BLaER1 treated with 17β-estradiol and CSF1 and Interleukin-3, amounts not matched to agents 10 nM and 100 nM (cell line): ENCODE data around the gene RBM45.

Experiments
- H3K27ac ChIP-seq, 11 experiments: shearing (Covaris generic); formaldehyde crosslinking; 2 replicates each; pipeline ENCODE4 v1.8.1; 2022
- H3K27me3 ChIP-seq, 11 experiments: shearing (Covaris generic); formaldehyde crosslinking; 2 replicates each; pipeline ENCODE4 v1.8.1; 2022
- H3K36me3 ChIP-seq, 11 experiments: shearing (Covaris generic); formaldehyde crosslinking; 2 replicates each; pipeline ENCODE4 v1.8.1; 2022
- H3K4me1 ChIP-seq, 10 experiments: shearing (Covaris generic); formaldehyde crosslinking; 2 replicates each; pipeline ENCODE4 v1.8.1; 2022
- H3K4me2 ChIP-seq, 11 experiments: shearing (Covaris generic); formaldehyde crosslinking; 2 replicates each; pipeline ENCODE4 v1.8.1; 2022
- H3K4me3 ChIP-seq, 10 experiments: shearing (Covaris generic); formaldehyde crosslinking; 2 replicates each; pipeline ENCODE4 v1.8.1; 2022
- H3K9ac ChIP-seq, 11 experiments: shearing (Covaris generic); formaldehyde crosslinking; 2 replicates each; pipeline ENCODE4 v1.8.1; 2022
- H3K9me3 ChIP-seq, 11 experiments: shearing (Covaris generic); formaldehyde crosslinking; replicated peaks in 1 of 11; 2 replicates each; pipeline ENCODE4 v1.8.1; 2022
- H4K20me1 ChIP-seq, 11 experiments: shearing (Covaris generic); formaldehyde crosslinking; 2 replicates each; pipeline ENCODE4 v1.8.1; 2022
- Cebpa-rat ChIP-seq, 11 experiments: shearing (Covaris generic); IDR thresholded peaks; 2 replicates each; pipeline ENCODE4 v1.8.1; 2022

RBM45 gene

GRCh38 chr2:178163911-178164310 is 51.7 kb downstream of the RBM45 start:
- no peaks in the 10 kb centered on the region for H4K20me1 ChIP-seq
- TF ChIP-seq Cebpa-rat (IDR thresholded peaks at IDR 0.05), result no peak
- no peak overlapping the region; a peak in 1 of 22 replicates for H3K27ac ChIP-seq
- H3K36me3 ChIP-seq, result no peaks in the 10 kb centered on the region
- H3K27me3 ChIP-seq, result no peaks in the 10 kb centered on the region
- H3K4me2 ChIP-seq, result peak overlapping the region in 6 of 11 experiments; percentile 8 to 74 (median 49); a peak in 9 of 22 replicates
- no peaks in the 10 kb centered on the region for H3K9me3 ChIP-seq
- H3K4me3 ChIP-seq, result no peak overlapping the region
- H3K9ac ChIP-seq, result no peak overlapping the region
- peaks cover 0 to 18% (median 4%) of the 10 kb centered on the region in 10 experiments; a peak in 9 of 20 replicates for H3K4me1 ChIP-seq

DNA sequence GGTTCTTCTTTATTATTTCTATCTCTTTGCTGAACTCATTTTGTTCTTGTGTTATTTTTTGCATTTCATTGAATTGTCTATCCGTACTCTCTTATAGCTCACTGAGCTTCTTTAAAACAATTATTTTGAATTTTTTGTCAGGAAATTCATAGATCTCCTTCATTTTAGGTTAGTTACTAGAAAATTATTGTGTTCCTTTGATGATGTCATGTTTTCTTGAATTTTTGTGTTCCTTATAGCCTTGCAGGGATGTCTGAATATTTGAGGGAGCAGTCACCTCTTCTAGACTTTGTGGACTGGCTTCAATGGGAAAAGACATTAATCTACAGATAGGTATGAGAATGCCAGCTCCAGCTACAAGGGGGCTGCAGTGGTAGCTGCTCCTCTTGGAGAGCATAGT is 61.4 kb downstream of the RBM45 start:
- no peaks in the 10 kb centered on the region for H3K36me3 ChIP-seq
- no peak overlapping the region for H3K4me2 ChIP-seq
- H3K9me3 ChIP-seq, result peaks cover 0 to 9% (median 6%) of the 10 kb centered on the region in 11 experiments; a peak in 13 of 22 replicates
- H3K9ac ChIP-seq, result no peak overlapping the region
- no peaks in the 10 kb centered on the region for H3K27me3 ChIP-seq
- no peak overlapping the region for H3K4me3 ChIP-seq
- H3K4me1 ChIP-seq, result peaks cover 0 to 24% (median 0%) of the 10 kb centered on the region in 10 experiments; a peak in 5 of 20 replicates
- H4K20me1 ChIP-seq, result no peaks in the 10 kb centered on the region
- no peak overlapping the region for H3K27ac ChIP-seq
- no peak for TF ChIP-seq Cebpa-rat (IDR thresholded peaks at IDR 0.05)

GRCh38 chr2:178177066-178177679 is 64.9 kb downstream of the RBM45 start:
- no peaks in the 10 kb centered on the region for H3K36me3 ChIP-seq
- H3K9ac ChIP-seq, result no peak overlapping the region
- H3K4me1 ChIP-seq, result peaks cover 0 to 24% (median 0%) of the 10 kb centered on the region in 10 experiments; a peak in 5 of 20 replicates
- TF ChIP-seq Cebpa-rat (IDR thresholded peaks at IDR 0.05), result no peak
- H3K4me3 ChIP-seq, result no peak overlapping the region
- H3K27ac ChIP-seq, result no peak overlapping the region
- H3K9me3 ChIP-seq, result peaks cover 0 to 1% (median 0%) of the 10 kb centered on the region in 11 experiments; a peak in 4 of 22 replicates
- no peaks in the 10 kb centered on the region for H4K20me1 ChIP-seq
- peak overlapping the region in 2 of 11 experiments; percentile 21 to 24; a peak in 2 of 22 replicates for H3K4me2 ChIP-seq
- no peaks in the 10 kb centered on the region for H3K27me3 ChIP-seq
